Measurements from ENCODE around the gene LRRC36.
"Not testable (repeated sequence)": the region's sequence is repeated elsewhere in the genome, so short reads cannot be mapped to it uniquely, and the experiment has no call there.

The LRRC36 gene

GRCh38 chr16:67345401-67345800 is 18.8 kb downstream of the LRRC36 start:
- no peak for DNase-seq

GRCh38 chr16:67346341-67346740 is 19.7 kb downstream of the LRRC36 start:
- no peak for DNase-seq

GRCh38 chr16:67349172-67349571 is 22.6 kb downstream of the LRRC36 start:
- no peak for DNase-seq

GRCh38 chr16:67350324-67350723 is 23.7 kb downstream of the LRRC36 start:
- DNase-seq: no peak

GRCh38 chr16:67352463-67352862 is 25.8 kb downstream of the LRRC36 start:
- DNase-seq: not testable (repeated sequence)

- no peak for DNase-seq
Observed at GRCh38 chr16:67356396-67356795, 29.8 kb downstream of the LRRC36 start.

- DNase-seq: no peak
Observed at GRCh38 chr16:67357561-67357960, 30.9 kb downstream of the LRRC36 start.

- DNase-seq: not testable (repeated sequence)
Observed at GRCh38 chr16:67359540-67360269, 33.1 kb downstream of the LRRC36 start.

- DNase-seq: no peak
Observed at GRCh38 chr16:67361038-67361437, 34.4 kb downstream of the LRRC36 start.

GRCh38 chr16:67364600-67365235 is 38.1 kb downstream of the LRRC36 start:
- no peak for DNase-seq

- DNase-seq: no peak
Observed at GRCh38 chr16:67370661-67371060, 44.0 kb downstream of the LRRC36 start.

GRCh38 chr16:67372664-67373063 is 46.0 kb downstream of the LRRC36 start:
- no peak for DNase-seq

- not testable (repeated sequence) for DNase-seq
Observed at GRCh38 chr16:67376012-67376411, 49.4 kb downstream of the LRRC36 start.

- DNase-seq: no peak
Observed at GRCh38 chr16:67378642-67379041, 52.0 kb downstream of the LRRC36 start.

- no peak for DNase-seq
Observed at GRCh38 chr16:67383284-67383683, 56.7 kb downstream of the LRRC36 start.

GRCh38 chr16:67384778-67385510 is 58.3 kb downstream of the LRRC36 start:
- DNase-seq: no peak

- no peak for DNase-seq
Observed at GRCh38 chr16:67386861-67387455, 60.3 kb downstream of the LRRC36 start.

- DNase-seq: no peak
Observed at GRCh38 chr16:67387479-67388079, 61.0 kb downstream of the LRRC36 start.

GRCh38 chr16:67388191-67388590 is 61.6 kb downstream of the LRRC36 start:
- DNase-seq: no peak

- DNase-seq: no peak
Observed at GRCh38 chr16:67388591-67388990, 62.0 kb downstream of the LRRC36 start.

GRCh38 chr16:67389911-67390815 is 63.5 kb downstream of the LRRC36 start:
- no peak for DNase-seq
